Adrenal gland (tissue), 12 donors: ENCODE data around the gene TLE5. TPM values are rescaled to one million over a fixed set of nuclear protein-coding genes. Genes with fewer than 3 reads are reported as not detected.

Experiments
- DNase-seq, 7 donors: peaks; one replicate each; pipeline ENCODE4 v3.0.0-alpha.2; 2019 to 2020
- H3K27ac ChIP-seq, 5 donors: fragments of 200-600 bp; sonication (generic) in 4 of 5; 1 replicate in 3 of 5; 2 replicates in 2 of 5; pipeline versions ENCODE4 v1.5.1 to v1.8.0; 2016 to 2020; ENCODE audit warnings: mild to moderate bottlenecking in 1 of 5
- H3K27me3 ChIP-seq: fragments of 200-600 bp; 2 replicates; pipeline ENCODE4 v1.8.0; 2021
- H3K36me3 ChIP-seq, 2 donors: fragments of 200-600 bp; replicated peaks in 1 of 2; 1 replicate in 1 of 2; 2 replicates in 1 of 2; pipeline versions ENCODE4 v1.5.1 to v1.8.0; 2018 to 2022
- H3K4me1 ChIP-seq, 2 donors: fragments of 200-600 bp; replicated peaks in 1 of 2; 1 replicate in 1 of 2; 2 replicates in 1 of 2; pipeline versions ENCODE4 v1.5.1 to v1.8.0; 2018 to 2021
- H3K4me3 ChIP-seq, 4 donors: fragments of 200-600 bp; sonication (generic) in 3 of 4; one replicate each; pipeline ENCODE4 v1.5.1; 2016 to 2018
- H3K9me3 ChIP-seq, 3 donors: fragments of 200-600 bp; sonication (generic) in 1 of 3; replicated peaks in 1 of 3; 1 replicate in 2 of 3; 2 replicates in 1 of 3; pipeline versions ENCODE4 v1.5.1 to v1.8.0; 2016 to 2021
- CTCF ChIP-seq, 6 experiments: fragments of 450-650 bp in 4 of 6; fragments of 200-600 bp in 2 of 6; sonication (generic) in 1 of 6; IDR thresholded peaks; 1 replicate in 5 of 6; 2 replicates in 1 of 6; pipeline versions ENCODE4 v1.5.1 to v1.8.0; 2016 to 2021; ENCODE audit warnings: antibody characterized with exemption in 6 of 6, mild to moderate bottlenecking in 2 of 6, moderate library complexity in 1 of 6
- POLR2A ChIP-seq, 2 donors: fragments of 450-650 bp; IDR thresholded peaks; one replicate each; pipeline ENCODE4 v1.6.1; 2017; ENCODE audit warnings: antibody characterized with exemption in 2 of 2, mild to moderate bottlenecking in 2 of 2, moderate library complexity in 1 of 2
- WGBS, 4 donors: extraction: QIAGEN DNeasy Blood & Tissue Kit in 2 of 4; methylation state at CpG; one replicate each; pipeline versions ENCODE4 v1.1.5 to v1.1.7; 2013 to 2017; 5-methylcytosine and 5-hydroxymethylcytosine counted together
- intact Hi-C, 2 donors: fragments of 100-400 bp; cut with DNase I; formaldehyde crosslinking; loops; one replicate each; pipeline versions ENCODE4 v1.14.1 to v1.15.0; 2022 to 2023
- polyA plus RNA-seq, 3 donors: library from polyadenylated mRNA; stranded (reverse); fragments of 200-250 nt in 2 of 3; fragments of 350-450 nt in 1 of 3; fragmentation: Illumina TruSeq in 1 of 3; extraction: RNeasy Lipid Tissue Mini Kit (QIAGEN cat#74804) in 1 of 3; gene quantifications; one replicate each; pipeline ENCODE4 v1.2.3, GENCODE V29; 2013 to 2014
- total RNA-seq, 9 donors: library from RNA; depleted of rRNA in 4 of 9; stranded (reverse); fragments of >200 nt in 4 of 9; fragments of 120-200 nt in 1 of 9; fragmentation: NEBNext Ultra II Directional in 1 of 9; extraction: Animal tissue kit (Norgen Biotek cat#: 25700) in 1 of 9; gene quantifications; one replicate each; pipeline versions ENCODE4 v1.1.0 to v1.2.4, GENCODE V29; 2013 to 2023
- donor health status: healthy with polysubstance abuse.
- donor health status: Bipolar disorder and iron deficiency.
- donor health status: DM: yes; HTN: yes; CAD: no.
- donor health status: DM: no; HTN: no; CAD: no.
- donor health status: DM: no; HTN: no; CAD: no.
- donor health status: DM: yes; HTN: yes; CAD: no.

TLE5 gene
- total and polyA plus RNA-seq, 12 donors, result 167 to 2,300 (median 670) TPM

GRCh38 chr19:3041761-3042620 lies 20.3 kb downstream of the TLE5 start:
- 30 to 72% (median 34%) methylated on average over 3 to 39 of the region's 40 CpGs for WGBS, 4 donors
- no peaks in the 10 kb centered on the region for H3K27me3 ChIP-seq
- no peak for TF ChIP-seq POLR2A (IDR thresholded peaks at IDR 0.05)
- no peak for TF ChIP-seq CTCF (IDR thresholded peaks at IDR 0.05)
- intact Hi-C loops, result no loop called here
- H3K27ac ChIP-seq, result peak overlapping the region in 2 of 5 donors; percentile 12 to 58
- H3K36me3 ChIP-seq, result no peaks in the 10 kb centered on the region
- H3K4me1 ChIP-seq, result peaks cover 1 to 8% of the 10 kb centered on the region in 2 donors
- peak in 1 of 7 donors; percentile 18 for DNase-seq
- no peak overlapping the region for H3K4me3 ChIP-seq
- H3K9me3 ChIP-seq, result no peaks in the 10 kb centered on the region

GRCh38 chr19:3041327-3041726 lies 21.0 kb downstream of the TLE5 start:
- H3K27ac ChIP-seq, result no peak overlapping the region
- no peak overlapping the region for H3K4me3 ChIP-seq

GRCh38 chr19:3039641-3040077 lies 22.6 kb downstream of the TLE5 start:
- Histone ChIP-seq H3K4me3 (no peak overlapping the region), H3K4me1 (peaks cover 17 to 24% of the 10 kb centered on the region in 2 donors), H3K27ac (peak overlapping the region in 4 of 5 donors; percentile 10 to 82 (median 58)), H3K27me3 (no peaks in the 10 kb centered on the region), H3K9me3 (no peaks in the 10 kb centered on the region), H3K36me3 (no peaks in the 10 kb centered on the region)
- 36 to 60% (median 46%) methylated on average over 8 to 17 of the region's 17 CpGs for WGBS, 4 donors
- TF ChIP-seq POLR2A (IDR thresholded peaks at IDR 0.05) (no peak), CTCF (IDR thresholded peaks at IDR 0.05) (peak in 3 of 6 experiments; percentile 20 to 35 (median 31))
- intact Hi-C loops, result loop anchor here in 1 of 2 donors (10.0 kb wide), 1 partner anchor 65 kb away; the partner anchor contains the start of gene TLE6
- peak; percentile 68 to 89 (median 83) for DNase-seq

More at GRCh38 chr19:3041327-3041726, 21.0 kb downstream of the TLE5 start:
- Histone ChIP-seq H3K36me3 (no peaks in the 10 kb centered on the region), H3K27me3 (no peaks in the 10 kb centered on the region), H3K4me1 (peaks cover 8 to 14% of the 10 kb centered on the region in 2 donors), H3K9me3 (no peaks in the 10 kb centered on the region)
- WGBS, 4 donors, result 50 to 69% (median 65%) methylated on average over 7 to 12 of the region's 12 CpGs
- intact Hi-C loops, result no loop called here
- peak in 1 of 7 donors; percentile 22 for DNase-seq
- TF ChIP-seq POLR2A (IDR thresholded peaks at IDR 0.05) (no peak), CTCF (IDR thresholded peaks at IDR 0.05) (no peak)

GRCh38 chr19:3039125-3039524 lies 23.2 kb downstream of the TLE5 start:
- Histone ChIP-seq H3K4me1 (peaks cover 22 to 30% of the 10 kb centered on the region in 2 donors), H3K36me3 (no peaks in the 10 kb centered on the region), H3K27ac (peak overlapping the region in 4 of 5 donors; percentile 10 to 82 (median 58)), H3K9me3 (no peaks in the 10 kb centered on the region), H3K4me3 (no peak overlapping the region), H3K27me3 (no peaks in the 10 kb centered on the region)
- no peak for DNase-seq
- intact Hi-C loops, result loop anchor here in 1 of 2 donors (10.0 kb wide), 1 partner anchor 64 kb away; the partner anchor contains the start of gene TLE6
- no peak for TF ChIP-seq CTCF (IDR thresholded peaks at IDR 0.05)
- TF ChIP-seq POLR2A (IDR thresholded peaks at IDR 0.05), result no peak
- 76 to 80% (median 79%) methylated on average over 5 of the region's 5 CpGs for WGBS, 4 donors
